Fibroblast of skin of right quadriceps (primary cell): ENCODE results near the gene ETS1.

Experiments used
- DNase-seq: peaks from one replicate; pipeline ENCODE4 v3.0.0-alpha.2; 2013

Gene ETS1

DNA sequence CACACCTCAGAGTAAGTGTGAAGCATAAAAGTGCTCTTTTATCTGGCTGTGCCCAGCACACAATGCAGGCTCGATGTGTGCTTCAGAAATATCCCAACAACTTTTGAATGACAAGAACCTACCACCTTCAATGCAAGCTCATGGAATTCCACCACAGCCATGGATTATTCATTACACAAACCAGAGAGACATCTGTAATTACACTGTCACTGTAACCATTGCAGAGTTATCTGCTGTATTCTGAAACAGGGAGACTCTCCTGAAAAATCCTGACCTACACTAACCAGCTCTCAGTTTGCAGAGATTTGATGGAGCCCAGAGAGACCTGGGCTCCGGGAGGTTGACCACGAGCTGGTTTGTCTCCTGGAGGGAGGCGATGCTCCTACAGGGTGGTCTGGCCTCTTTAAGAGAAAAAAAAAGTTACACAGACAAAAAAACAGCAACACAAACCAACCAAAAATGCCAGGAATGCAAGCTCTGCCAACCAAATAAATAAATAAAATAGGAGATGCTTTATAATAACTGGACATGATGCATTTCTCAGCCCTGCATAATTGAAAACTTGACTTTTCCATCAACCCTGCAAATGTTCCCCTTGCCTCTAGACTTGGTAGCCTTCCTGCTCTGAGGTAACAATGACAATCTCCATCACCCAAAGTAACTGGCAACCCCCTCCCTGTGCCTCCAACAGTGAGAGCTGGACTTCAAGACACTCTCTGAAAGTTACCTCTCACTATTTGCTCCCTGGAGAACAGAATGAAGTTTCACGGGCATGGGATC lies 69.7 kb downstream of the ETS1 start:
- peak; percentile 80 for DNase-seq

DNA sequence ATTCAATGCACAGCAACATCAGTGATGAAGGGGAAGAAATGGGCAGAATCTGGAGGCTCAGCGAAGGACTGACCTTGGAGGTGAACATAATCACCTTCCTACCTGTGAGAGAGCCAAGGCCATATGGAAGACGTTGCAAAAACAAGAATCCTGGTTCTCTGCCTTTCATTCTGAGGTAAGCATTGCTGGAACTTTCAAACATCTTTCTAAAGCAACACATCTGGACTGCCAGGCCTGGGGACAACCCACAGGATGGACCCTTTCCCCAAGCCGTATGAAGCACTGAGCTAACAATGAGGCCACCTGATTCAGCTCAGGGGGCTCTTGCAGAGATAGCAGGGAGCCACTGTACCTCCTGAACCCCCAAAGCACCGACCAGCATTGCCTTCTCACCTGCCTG lies 70.5 kb downstream of the ETS1 start:
- DNase-seq, result no peak

DNA sequence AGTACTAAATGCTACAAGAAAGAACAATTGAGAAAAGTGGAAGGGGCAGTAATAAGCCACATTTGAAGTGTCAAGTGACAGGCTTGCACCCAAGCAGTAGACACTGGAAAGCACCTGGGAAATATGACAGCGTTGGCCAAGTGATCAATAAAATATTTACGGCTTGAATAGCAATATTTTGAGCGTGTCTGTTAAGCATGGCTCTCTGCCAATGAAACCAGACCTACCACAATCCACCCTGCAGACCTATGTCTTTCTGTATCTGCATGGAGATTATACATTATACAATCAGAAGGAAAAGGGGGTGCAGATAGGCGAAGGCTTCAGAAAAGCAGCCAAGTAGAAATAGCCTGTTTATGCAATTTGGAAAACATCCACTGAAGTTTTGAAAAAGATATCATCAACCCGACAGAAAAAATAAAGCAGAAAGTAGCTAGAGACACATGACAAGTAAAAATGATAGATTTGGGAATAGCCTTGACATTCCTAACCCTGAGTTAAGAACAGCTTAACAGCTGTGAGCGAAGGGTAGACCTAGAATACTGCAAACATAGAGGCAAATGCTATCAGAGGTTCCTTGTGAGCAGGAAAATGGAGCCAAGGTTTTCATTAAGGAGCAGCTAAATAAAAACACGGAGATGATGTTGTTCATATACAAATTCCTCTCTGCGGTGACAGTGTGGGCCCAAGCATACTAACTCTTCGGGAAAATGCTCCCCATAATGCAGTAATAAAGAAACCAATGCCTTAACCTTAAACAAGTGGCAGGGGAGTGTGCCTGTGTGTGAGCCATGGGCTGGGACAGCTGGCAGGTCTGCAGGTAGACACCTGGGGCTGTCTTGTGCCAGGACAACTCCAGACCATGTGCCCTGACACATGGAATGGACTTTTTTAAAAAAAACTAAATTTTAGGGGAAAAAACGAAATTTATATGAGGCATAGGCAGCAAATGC lies 71.3 kb downstream of the ETS1 start:
- DNase-seq, result no peak

DNA sequence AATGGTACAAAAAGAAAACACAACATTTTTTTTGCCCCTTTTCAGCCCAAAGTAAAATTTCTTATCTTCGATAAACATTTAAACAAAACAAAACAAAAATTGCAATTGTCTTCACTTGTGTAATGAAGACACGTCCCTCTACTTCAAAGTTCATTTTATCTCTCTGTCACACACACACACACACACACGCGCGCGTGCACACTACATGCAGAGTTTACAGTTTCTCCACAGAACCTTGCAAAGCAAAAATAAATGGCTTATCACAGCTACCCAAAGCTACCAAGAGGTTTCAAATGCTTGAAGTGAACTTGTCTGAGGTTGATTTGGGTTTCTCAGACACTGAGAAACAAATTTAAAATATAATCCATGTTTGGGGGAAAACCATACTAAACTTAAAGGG lies 72.3 kb downstream of the ETS1 start:
- no peak for DNase-seq

DNA sequence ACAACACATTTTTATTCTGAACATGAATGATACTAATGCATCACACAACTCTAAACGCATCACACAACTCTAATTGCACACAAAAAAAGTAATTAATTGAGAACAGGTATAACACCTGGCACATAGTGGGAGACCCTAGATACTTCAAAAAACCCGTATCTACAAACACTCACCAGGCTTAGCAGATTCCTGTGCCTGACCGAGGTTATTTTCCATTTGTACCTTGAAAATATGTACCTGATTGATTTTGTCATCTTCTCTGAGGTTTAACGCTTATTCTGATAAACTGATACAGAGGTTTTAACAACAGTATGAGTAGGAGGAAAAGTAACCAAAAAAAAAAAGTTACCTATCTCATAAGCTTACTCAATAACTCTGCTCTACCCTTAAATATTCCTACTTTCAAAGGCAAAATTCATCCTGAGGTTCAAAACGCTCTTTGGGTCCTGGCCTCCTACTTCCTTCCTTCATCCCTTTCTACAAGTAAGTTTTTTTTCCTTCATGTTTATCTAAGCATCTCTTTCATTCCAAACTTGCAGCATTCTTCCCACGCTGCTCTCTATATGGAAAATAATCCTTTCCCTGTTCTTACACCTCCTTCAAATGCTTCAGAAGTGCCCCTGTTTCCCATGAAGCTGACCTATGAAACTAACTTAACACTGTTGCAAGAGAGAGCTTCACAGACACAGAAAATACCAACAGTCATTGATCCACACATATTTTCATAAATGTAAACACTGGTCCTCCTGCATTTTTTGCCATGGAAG lies 73.3 kb downstream of the ETS1 start:
- DNase-seq, result no peak

DNA sequence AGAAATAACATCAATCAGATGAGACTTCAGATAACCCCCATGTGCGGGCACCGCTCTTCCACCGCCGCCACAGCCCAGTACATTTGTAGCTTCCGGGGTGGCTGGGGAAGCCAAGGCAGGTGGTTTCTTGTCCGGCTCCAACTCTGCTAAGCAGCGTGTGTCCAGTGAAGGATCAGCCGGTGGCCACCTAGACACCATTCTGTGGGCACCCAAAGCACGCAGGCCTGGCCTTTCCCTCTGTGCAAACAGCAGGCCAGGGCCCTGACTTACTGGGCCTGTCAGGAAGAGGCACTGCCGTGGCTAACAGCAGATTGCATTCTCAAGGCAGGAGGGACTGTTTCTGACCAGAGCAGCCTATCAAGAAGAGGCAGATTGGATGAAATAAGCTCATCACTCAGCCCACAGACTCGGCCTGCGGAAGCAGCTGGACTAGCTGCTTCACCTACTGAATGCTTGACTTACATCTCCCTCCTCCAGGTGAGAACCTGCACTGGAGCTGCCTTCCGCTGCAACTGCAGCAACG lies 74.8 kb downstream of the ETS1 start:
- no peak for DNase-seq

DNA sequence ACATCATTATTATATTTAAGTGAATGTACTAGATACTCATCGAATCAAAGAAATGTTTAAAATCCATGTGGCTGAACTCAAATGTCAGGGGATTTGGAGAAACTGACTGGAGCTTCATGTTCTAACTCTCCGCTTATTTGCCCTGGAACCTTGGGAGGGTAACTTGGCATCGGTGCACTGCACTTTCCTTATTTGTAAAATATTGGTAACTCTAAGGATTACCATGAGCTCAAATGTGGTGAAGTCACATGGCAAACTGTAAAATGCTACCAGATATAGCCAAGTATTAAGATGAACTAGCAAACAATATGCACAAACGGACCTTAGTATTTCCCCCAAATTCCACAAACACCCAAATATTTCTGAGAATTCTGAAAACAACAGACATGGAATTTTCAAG lies 75.6 kb downstream of the ETS1 start:
- no peak for DNase-seq

DNA sequence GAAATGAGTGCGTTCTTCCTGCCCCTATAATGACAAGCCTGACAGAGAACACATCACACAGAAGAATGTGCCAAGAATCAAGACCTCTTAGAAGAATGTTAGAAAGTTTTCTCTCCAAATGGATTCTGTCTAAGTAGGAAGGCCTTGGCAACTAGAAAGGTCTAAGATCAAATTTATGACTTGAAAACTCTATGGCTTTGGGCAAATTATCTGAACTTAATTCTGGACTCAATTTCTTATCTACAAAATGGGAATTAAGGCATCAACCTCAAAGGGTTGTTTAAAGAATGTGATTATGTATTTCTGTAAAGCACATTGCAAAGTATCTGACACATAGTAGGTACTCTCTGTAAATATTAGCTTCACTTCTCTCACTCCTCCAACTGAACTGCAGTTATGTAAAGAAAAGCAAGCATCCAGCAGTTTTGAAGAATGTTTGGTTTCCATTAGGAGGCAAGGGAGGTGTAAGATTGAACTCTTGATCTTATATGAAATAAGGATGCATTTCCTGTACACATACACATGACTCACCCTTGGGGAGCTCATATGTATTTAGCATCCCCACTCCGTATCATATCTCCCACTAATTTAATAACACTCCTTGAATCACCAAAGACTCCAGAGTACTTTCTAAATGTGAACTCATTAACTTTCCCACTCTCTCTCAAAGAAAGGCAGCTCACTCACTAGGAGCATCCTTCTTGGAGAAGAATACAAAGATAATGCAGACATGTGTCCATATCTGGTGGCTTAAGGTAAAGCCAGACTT lies 77.6 kb downstream of the ETS1 start:
- peak; percentile 78 for DNase-seq

DNA sequence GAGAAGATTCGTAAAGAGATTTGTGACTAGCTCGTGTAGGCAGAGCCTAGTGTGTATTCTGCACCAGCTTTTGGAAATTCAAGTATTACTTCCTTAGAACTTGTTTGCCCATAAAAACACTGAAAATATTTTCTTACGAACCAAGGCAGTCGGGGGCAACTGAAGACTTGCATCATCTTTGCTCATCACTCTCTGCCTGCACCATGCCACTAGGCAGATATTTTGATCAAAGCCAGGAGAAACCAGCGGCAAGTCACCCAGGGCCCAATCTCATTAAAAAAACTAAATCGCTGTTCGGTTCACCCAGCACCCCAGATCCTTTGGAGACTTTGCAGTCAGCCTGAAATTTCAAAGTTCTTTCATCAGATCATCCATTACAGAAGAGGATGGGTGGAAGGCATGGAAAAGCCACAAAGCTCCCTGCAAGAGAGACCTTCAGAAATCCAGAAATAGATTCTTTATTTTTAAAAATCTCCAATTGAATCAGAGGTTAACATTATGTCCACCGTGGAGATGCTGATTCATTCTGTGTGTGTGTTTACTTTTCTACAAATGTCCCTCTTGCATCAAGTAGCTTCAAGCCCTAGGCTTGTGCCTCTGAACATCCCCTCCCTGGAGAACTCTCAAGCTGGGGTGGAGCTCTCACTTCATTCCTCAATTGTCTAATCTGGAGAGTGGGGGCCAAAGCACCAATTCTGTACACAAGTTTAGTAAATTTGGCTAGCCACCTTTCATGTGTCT lies 78.4 kb downstream of the ETS1 start:
- peak; percentile 44 for DNase-seq

DNA sequence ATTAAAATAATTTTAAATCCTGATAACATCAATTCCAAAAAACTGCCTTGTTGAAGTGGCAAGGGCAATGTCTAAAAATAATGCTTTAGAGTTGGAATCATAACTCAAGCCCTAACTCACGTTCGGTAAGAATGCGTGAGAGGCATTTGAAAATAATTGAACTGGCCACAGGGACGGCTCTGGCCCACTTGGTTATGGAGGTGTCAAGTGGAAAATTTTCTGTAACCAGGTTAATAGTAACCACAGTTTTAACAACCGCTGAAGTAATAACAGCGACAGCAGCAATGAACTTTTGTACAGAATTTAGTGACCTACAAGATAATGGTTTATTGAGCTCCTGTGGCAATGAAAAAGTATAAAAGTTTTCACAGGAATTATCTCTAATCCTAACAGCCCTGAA lies 79.4 kb downstream of the ETS1 start:
- DNase-seq, result no peak

DNA sequence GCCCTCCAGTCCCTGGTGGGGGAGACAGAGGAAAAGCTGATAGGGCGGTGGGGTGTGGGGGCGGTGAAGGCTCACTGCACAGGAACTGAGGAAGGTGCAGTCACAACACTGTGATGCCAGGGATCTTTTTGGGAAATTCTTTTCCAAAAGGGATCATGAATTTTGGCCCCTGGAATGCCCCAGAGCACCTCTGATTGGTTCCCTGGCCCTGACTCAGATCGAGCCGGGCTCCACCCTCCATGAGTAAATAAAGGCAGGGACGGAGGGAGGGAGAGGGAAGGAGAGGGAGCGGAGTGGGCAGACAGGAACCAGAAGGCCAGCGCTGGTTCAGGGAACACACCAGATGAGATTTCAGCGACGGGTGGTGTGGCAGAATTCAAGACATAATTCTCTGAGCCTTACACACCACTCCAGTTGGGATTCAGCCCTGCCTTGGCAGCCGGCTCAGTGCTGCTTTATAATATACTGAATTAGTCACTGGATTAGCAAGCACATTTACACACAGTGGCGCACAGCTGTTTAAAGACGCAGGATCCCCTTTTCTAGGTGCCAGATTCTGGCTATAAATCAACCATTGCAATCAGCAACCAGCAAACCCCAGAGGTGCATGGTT lies 80.3 kb downstream of the ETS1 start:
- DNase-seq, result peak; percentile 97

DNA sequence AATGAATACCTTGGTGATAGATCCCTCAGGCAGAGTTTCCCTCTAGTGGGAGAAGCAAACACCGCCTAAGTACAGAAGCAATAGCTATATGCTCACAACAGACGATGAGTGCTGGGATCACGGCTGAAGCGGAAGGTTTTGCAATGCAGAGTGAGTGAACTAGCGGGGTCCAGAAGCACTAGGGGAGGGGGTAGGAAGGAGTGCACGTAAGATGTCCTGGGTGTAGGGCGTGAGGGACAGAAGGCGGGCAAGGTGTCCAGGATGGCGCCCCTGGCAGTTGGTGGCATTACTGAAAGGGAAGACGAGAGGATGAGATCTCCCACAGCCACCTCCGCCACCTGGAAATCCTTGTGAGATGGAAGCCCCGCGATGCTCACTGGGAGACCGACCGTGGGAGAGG lies 81.0 kb downstream of the ETS1 start:
- no peak for DNase-seq

DNA sequence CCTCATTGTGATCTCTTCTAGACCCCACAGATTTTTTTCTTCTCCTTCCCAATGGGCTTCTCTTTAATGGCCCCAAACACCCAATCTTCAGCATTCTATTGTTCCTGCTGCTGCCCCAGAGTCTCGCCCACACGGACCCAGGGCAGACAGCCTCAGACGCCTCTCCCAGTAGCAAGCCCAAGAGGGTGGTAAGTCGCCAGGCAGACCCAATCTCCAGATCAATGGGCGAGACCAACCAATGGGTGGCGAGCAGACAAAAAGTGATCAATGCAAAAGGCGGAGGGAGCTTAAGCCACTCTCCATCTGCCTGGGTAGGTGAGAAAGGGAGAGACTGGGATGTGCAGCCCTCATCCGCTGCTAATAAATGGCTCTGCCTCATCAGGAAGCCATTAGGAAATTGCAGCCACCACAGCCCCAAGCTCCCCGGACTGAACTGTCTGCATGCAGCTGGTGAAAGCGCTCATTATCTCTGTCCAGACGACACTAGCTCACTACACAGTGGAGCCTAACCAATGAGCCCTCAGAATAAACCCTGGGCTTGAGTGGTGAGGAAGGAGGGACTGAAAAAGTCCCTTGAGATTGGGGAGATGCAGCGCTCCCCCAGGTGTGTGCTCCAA lies 81.8 kb downstream of the ETS1 start:
- no peak for DNase-seq

DNA sequence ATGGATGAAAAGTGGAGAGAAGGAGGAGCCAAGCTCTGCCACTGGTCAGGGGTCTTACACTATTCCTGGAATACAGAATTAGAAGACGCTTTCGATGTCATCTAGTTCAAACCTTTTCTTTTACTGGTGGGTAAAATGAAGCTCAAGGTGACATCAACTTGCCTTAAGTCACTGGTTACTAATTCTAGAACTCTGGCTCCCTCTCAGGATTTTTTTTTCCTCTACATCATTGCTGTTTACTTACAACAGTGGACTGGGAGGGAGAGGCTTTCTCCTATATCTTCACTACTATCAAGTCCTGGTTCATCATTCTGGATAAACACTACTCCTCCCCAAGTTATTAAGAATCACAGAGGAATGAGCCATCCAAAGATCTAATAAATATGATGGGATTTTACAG lies 82.9 kb downstream of the ETS1 start:
- no peak for DNase-seq

DNA sequence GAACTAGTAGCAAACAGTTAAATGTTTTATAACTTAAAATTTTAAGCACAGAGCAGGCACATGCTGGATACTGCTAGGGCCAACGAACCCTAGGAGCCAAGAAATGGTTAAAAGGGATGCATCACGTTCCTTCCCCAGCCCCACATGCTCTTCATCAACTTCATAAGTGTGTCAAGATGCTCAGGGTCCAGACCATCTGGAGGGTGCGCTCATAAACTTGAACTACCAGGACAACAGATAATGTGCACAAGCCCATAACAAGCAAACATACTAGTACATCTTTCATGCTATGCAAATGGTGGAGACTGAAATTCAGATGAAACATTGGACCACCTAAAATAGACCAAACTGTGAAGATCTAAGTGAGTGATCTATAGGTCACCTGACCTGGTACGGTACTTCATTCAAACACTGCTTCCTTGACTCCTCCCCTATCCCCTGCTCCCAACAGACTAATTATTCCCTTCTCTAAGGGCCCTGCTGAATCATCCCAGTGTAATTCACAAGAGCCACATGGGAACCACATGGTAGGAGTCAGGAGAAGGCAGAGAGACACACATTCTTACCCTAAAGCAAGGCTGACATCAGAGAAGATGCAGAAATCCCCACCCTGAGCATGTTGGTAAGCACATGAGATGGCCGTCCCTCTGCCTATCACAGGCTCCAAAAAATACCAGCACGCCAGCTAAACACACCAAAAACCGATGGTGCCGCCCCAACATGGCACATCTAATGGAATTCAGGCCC lies 83.9 kb downstream of the ETS1 start:
- peak; percentile 98 for DNase-seq

DNA sequence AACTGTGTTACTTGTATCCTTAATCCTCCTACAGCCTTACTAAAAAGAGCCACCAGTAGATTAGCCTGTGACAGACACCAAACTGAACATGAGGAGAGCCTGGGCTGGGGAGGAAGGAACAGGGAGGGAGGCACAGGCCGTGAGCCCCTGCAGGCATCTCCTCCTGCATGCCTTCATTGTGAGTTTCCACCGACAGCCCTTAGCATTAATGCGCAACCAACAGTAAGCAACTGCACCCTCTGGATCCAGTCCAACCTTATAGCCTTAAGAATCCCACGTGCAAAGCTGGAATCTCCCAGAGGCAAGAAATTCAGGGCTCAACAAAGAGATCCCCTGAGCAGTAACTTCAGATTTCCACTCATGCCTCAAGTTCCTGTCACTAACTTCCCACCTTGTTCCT lies 84.6 kb downstream of the ETS1 start:
- peak; percentile 95 for DNase-seq

DNA sequence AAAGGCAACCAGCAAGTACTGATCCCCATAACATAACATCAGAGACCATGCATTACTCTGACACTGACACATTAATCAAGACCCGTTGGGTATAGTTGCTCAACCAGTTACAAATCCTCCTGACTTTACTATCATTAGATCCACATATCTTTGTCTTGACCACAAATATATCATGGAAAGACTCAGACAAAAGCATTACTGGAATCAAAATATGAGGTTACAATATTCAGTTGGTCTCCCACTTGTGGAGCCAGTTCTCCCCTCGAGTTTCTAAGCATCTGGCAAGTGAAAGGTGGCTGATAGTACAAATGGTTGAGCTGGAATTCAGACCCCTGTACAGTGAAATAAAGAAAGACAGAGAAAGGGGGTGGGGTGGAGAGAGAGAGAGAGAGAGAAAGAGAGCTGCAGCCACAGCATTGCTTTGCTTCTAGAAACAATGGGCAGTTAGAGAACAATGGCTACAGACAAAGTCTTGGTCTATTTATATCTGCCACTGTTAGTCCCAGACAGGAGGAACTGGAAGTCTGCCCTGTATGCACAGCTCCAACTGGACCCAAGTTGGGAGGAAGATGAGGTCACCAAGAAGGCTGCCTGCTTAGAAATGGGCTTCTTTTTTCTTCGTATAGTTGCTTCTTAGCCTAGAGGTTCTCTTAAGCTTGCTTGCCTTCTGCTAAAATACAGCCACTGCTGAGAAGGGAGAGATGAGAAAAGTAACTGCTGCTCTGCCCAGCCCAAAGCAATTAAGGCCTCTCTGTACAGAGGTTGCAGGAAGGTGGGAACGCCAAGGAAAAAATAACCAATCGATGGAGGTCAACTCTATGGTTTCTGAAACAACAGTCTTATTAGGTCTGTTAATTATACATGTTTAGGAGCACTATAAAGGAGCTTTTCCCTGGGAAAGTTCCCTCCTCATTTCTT lies 85.5 kb downstream of the ETS1 start:
- peak; percentile 82 for DNase-seq

DNA sequence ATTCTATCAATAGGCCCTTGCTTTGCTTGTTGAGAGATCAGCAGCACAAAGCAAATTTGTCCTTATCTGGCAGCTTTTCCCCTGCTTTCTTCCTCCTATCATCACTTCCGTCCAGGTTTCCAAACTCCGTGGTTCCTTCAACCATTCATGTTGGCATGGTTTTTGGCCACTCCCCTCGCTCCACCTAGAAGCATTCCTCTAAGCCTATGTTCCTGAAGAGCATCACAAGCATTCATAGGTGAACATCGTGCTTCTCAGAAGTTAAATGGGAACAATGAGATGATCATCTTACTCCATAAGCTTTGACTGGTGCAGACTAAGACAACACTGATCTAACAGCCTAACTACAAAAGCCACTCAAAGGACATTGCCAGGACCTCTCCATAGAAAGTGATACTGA lies 86.3 kb downstream of the ETS1 start:
- no peak for DNase-seq

DNA sequence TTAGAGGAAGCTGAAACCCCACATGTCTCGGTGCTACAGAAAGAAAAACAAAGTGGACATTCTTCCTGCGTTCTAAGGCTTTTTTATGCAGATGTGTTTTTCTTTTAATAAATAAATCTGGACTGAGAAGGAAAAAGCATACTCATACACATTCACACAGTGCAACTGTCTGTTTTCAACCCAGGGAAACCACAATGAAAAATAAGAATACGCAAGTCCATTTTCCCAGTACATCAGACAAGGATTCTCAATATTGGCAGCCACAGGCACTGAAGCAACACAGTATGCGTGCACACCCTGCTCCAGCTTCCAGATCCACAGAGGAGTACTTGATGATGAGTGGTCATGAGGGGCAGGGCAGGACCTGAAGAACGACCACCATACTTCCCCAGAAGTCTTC lies 86.9 kb downstream of the ETS1 start:
- no peak for DNase-seq
